ENCODE results near the gene SOHLH2.

- TF ChIP-seq CTCF (conservative IDR thresholded peaks at IDR 0.05; ENCODE audit: low read depth, low read length) (no peak), EZH2 (IDR thresholded peaks at IDR 0.05; ENCODE audit: low read length, unreplicated experiment) (no peak), EZH2phosphoT487 (IDR thresholded peaks at IDR 0.05; ENCODE audit: borderline replicate concordance, low read length) (no peak)
Measured at GRCh38 chr13:36147330-36147729, 67.0 kb downstream of the SOHLH2 start.
